IPS-NIHi11 (cell line): Measurements from ENCODE around the gene SNX25.
"Not testable (repeated sequence)": the region's sequence is repeated elsewhere in the genome, so short reads cannot be mapped to it uniquely, and the experiment has no call there.

Experiments
- DNase-seq: peaks from one replicate; pipeline ENCODE4 v3.0.0; 2012; ENCODE audit warnings: mixed read lengths, low spot score

Gene SNX25

GRCh38 chr4:185209031-185209851 lies at the start of gene SNX25:
Gene SNX25, plus strand, starts transcription at chr4:185209598. Its CDS starts 229 bp downstream, at chr4:185209827.
- DNase-seq = peak; percentile 90

GRCh38 chr4:185165605-185166063 lies 43.8 kb upstream of the SNX25 start:
- no peak for DNase-seq

- DNase-seq = no peak
These were observed 42.2 kb upstream of the SNX25 start for GRCh38 chr4:185167234-185167633.

GRCh38 chr4:185171373-185172071 lies 37.9 kb upstream of the SNX25 start:
- no peak for DNase-seq

- no peak for DNase-seq
These were observed 29.9 kb upstream of the SNX25 start for GRCh38 chr4:185179488-185179887.

GRCh38 chr4:185182239-185182638 lies 27.2 kb upstream of the SNX25 start:
- no peak for DNase-seq

GRCh38 chr4:185183622-185184281 lies 25.6 kb upstream of the SNX25 start:
- peak; percentile 57 for DNase-seq

- no peak for DNase-seq
These were observed 22.6 kb upstream of the SNX25 start for GRCh38 chr4:185186769-185187168.

GRCh38 chr4:185189606-185190305 lies 19.6 kb upstream of the SNX25 start:
- DNase-seq = no peak

GRCh38 chr4:185190306-185190856 lies 19.0 kb upstream of the SNX25 start:
- DNase-seq = no peak

- no peak for DNase-seq
These were observed 17.3 kb upstream of the SNX25 start for GRCh38 chr4:185192059-185192458.

GRCh38 chr4:185194924-185195888 lies 14.2 kb upstream of the SNX25 start:
- no peak for DNase-seq

- no peak for DNase-seq
These were observed 13.0 kb upstream of the SNX25 start for GRCh38 chr4:185196437-185196836.

- DNase-seq = not testable (repeated sequence)
These were observed 11.2 kb upstream of the SNX25 start for GRCh38 chr4:185198189-185198588.

GRCh38 chr4:185201977-185202962 lies 7.1 kb upstream of the SNX25 start:
- DNase-seq = no peak

GRCh38 chr4:185202984-185203485 lies 6.4 kb upstream of the SNX25 start:
- DNase-seq = no peak

GRCh38 chr4:185203486-185204237 lies 5.7 kb upstream of the SNX25 start, which contains the start of gene CFAP97:
Gene CFAP97, minus strand, starts transcription at chr4:185204000. Its CDS starts 12,804 bp downstream, at chr4:185191196.
- peak; percentile 82 for DNase-seq

- no peak for DNase-seq
These were observed 5.0 kb upstream of the SNX25 start for GRCh38 chr4:185204238-185204910.
